GM19467 (cell line): ENCODE results near the gene ZNF41.
"Not testable (repeated sequence)": the region's sequence is repeated elsewhere in the genome, so short reads cannot be mapped to it uniquely, and the experiment has no call there.

ENCODE experiments used
- ATAC-seq: cut with Tn5 transposase; IDR thresholded peaks from one replicate; pipeline ENCODE4 v1.9.1; 2021; ENCODE audit warnings: mild to moderate bottlenecking, moderate library complexity; ENCODE audit not compliant: unreplicated experiment

ZNF41 gene

DNA sequence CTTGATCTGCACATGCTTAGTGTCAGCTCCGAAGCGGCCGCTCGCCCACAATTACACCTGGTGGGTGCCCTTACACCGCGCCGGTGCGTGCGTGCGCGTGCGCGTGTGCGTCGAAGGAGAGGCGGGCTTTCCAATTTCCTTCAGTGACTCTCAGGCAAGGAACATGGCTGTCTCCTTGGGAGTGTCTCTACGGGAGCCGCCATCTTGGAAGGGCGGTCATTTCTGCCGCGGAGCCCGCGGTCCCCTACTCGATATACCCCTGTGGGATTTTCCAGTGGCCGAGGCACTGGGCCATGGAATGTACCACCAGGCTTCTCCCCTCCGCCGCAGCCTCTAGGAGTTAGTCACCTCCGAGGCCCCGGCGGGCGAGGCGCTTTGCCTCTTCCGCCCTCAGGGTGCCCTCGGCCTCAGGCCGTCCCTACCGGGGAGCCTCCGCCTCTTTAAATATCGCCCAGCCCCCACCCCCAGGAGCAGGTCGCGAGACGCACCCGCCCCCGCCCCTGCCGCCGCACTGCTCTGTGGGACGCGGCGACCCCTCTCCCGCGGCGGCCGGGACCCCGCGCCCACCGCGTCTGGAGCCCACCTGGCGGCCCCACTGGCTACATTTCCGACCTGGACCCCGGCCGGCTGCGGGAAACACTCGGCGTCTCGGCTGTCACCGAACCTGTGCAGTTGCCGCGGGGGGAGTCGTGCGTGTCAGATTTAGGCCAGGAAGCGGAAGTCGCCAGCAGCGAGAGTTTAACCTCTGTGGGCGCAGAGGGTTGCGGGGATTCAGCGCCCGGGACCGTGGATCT lies at the start of gene ZNF41:
Gene ZNF41 (minus strand): TSS at position 711 of the 794 bp plus-strand sequence. CDS start 15,741 bp downstream, outside the sequence.
- ATAC-seq, result peak; percentile 83

DNA sequence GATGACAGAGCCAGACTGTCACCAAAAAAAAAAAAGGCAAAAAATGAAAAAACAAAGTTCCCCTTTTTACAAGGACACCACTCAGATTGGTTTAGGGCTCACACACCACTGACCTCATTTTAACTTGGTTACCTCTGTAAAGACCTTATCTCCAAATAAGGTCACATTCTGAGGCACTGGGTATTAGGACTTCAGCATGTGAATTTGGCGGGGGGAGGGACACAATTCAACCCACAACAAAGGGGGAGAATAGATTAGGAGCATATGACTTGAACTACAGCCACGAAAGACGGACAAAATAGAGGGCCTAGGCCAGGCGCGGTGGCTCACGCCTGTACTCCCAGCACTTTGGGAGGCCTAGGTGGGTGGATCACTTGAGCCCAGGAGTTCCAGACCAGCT lies 47.0 kb upstream of the ZNF41 start:
- ATAC-seq, result no peak

DNA sequence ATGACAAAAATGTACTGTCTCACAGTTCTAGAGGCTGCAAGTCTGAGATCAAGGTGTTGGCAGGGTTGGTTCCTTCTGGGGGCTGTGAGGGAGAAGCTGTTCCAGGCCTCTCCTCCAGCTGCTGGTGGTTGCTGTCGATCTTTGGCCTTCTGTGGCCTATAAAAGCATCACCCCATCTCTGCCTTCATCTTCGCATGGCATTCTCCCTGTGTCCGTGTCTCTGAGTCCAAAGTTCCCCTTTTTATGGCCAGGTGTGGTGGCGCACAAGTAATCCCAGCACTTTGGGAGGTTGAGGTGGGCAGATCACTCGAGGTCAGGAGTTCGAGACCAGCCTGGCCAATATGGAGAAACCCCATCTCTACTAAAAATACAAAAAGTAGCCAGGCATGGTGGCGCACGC lies 46.5 kb upstream of the ZNF41 start:
- ATAC-seq, result no peak

DNA sequence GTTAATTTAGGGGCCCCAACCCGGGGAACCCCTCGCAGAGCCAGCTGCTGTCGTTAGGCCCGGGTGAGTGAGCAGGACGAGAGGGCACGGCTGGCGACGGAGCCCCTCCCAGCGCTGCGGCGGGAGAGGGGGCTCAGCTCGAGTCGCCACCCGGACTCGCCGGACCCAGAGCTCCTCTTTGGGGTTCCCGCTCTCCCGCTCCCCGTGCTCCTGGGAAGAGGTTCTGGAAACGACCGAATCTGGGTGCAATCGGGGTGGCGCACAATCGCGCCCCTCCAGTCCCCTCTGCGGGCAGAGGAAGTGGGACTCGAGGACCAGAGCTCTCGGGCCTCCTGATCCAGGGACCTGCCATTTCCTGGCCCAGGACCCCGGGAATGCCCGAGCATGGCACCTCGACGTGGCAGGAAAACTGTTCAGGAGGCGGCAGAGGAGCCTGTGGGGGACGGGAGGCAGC lies 40.7 kb upstream of the ZNF41 start:
- ATAC-seq, result no peak

DNA sequence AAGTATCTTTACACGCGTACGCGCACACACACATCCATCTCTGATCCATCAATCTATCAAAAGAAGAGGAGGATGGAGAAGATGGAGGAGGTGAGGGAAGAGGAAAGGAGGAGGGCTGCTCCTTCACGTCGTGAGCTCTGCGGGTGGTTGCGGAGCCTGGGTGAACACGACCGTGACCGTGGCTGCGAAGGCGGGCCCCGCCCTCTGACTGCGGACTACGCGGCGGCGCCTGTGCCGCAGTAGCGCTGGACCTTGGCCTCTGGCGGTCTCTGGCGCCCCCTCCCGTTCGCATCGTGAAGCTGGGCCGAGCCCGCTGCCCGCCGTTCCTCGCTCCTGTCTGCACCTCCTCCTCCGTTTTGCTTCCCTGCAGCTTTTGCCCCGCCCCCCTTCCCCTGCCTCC lies 40.3 kb upstream of the ZNF41 start:
- peak; percentile 74 for ATAC-seq

DNA sequence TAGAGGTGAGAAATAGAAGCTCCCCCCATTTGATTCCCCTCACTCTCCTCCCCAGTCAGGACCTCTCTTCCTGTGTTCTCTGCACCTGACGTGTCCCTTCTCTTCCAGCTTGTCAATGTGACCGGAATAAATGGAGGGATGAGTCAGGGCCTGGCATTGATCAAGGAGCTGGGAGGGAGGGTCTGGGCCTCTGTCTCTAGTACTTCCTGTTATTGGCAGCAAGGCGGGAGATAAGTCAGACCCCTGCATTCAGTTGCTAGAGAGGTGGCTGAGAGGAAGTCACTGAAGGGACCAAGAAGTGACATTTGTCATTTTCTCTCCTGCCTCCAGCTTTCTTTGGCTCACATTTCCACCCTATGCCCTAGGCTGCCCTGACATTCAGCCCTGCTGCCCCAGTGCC lies 35.1 kb upstream of the ZNF41 start:
- no peak for ATAC-seq

DNA sequence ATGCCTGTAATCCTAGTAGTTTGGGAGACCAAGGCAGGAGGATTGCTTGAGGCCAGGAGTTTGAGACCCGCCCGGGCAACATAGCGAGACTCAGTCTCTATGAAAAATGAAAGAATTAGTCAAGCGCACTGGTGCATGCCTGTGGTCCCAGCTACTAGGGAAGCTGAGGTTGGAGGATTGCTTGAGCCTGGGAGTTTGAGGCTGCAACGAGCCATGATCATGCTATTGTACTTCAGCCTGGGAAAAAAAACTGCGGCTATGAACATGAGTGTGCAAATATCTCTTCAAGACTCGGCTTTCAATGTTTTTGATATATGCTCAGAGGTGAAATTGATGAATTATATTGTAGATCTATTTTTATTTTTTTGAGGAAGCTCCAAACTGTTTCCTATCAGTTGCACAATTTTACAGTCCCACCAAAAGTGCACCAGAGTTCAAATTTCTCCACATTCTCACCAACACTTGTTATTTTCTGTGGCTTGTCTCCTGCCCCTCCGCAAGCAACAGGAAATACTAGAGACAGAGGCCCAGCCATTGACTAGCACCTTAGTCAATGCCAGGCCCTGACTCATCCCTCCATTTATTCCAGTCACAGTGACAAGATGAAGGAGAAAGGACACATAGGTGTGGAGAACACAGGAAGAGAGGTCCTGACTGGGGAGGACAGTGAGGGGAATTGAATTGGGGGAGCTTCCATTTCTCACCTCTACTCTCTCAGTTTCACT lies 33.1 kb upstream of the ZNF41 start:
- ATAC-seq, result no peak

DNA sequence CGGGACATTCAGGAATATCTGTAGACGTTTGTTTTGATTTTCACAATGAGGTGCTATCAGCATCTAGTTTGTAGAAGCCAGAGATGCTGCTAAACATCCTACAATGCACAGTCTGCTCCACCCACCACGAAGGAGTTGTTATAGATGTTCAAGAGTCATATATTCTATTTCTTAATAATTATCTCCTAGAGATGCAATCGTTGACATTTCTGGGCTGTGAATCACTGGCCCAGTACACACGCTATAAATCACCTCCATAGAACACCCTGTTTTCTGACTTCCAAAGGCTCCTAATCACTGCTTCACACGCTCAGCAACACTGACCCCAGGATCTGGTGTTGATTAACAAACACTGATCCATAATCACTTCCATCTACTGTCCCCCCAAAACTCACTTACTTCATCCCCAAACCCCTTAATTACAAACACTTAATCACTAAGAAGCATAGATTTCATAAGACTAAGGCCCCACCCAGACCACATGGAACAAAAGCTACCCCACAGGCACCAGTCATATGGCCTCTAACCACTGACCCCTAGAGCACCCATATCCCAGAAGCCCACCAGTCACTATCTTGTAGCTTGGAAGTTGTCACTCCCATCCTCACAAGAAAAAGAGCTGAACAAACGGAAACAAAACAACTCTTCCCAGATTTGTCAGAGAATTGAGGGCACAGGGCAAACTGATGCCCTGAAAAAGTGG lies 31.7 kb upstream of the ZNF41 start:
- no peak for ATAC-seq

DNA sequence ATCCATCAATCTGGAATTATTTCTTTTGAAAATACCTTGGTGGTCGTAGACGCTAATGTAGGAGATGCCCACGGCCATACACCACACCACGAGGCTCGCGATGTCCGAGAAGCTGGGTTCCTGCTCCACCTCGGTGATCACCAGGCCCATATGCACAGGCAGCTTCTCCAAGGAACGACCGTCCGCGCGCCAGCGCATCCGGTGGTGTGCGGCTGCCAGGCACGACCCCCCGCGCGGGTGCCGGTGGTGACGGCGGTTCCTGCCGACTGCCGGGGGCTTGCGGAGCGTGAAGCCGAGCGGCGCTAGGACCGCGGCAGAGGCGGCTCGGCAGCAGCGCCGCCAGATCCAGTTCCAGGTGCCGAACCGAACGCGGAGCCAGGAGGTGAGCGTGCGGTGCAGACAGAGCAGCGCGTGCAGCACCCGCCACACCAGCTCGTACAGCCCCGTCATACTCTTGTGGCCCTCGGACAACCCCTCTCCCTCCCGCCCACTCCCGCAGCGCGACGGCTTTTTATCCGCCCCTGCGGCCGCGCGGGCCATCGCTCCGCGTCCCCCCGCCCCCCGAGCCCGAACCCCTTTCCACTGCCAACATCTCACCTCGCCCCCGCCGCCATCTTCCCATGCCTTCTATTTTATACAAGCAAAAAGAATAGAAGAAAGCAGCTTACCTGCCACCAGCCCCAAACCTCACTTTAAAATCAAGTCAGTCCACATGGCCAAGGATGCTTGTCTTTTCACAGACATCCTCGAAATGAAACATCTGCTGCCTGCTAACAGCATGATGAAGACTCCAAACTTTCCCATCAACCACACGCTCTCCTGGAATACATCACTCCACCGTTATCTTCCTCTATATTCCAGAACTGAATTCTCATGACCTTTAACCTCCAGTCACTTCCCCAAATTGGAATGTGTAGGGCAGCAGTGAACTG lies 30.3 kb upstream of the ZNF41 start:
- ATAC-seq, result peak; percentile 79

DNA sequence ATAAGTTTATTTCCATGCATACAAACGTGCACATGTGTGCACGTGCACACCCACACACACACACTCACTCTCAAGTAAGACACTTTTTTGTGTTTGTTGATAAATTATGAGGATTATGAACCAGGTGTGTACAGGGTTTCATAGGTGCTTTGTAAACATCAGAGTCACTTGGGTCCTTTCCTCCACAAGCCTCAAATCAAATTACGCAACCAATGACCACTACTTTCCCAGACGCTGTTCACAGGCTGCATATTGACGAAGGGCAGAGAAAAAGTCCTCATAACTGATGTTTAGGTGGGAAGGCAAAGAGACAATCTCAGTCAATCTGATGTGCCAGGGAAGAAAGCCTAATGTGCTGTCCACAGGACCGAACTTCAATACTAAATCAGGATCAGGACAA lies 29.4 kb upstream of the ZNF41 start:
- ATAC-seq, result not testable (repeated sequence)

DNA sequence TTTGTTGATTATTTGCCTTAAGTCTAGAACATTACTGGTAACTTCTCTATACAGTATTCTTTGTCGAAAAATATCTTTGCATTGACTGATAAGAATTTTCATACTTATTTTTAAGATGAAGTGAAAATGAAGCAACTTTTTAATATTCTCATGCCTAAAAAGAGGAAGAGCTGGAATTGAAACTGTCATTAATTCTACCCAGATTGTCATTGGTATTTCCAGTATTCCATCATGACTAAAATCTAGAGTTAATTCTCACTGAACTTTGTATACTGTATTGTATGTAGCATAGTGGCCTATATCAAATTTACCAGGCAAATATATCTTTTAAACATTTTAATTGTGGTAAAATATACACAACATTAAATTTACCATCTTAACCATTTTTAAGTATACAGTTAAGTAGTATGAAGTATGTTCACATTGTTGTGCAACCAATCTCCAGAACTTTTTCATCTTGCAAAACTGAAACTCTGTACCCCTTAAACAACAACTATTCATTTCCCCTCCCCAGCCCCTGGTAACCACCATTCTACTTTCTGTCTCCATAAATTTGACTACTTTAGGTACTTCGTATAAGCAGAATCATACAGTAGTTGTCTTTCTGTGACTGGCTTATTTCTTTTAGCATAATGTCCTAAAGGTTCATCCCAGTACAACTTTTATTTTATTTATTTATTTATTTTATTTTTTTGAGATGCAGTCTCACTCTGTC lies 24.3 kb upstream of the ZNF41 start:
- no peak for ATAC-seq

DNA sequence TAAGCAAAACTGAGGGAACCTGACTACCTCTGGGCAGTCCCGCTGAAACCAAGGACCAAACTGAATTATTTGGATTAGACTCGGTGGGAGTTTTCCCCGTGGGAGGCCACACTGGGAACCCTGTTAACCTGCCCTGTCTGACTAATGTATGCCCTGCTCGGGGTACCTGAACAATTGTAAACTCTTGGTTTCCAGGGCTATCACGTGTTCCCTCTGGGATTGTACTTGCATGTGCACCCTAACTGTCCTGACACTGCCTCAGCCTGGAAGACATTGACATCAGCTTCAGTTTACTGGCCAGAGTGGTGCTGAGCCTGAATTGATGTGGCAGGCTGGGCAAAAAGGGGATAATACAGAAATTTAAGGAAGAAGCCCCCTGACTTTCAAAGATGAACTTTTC lies 20.1 kb upstream of the ZNF41 start:
- ATAC-seq, result no peak

DNA sequence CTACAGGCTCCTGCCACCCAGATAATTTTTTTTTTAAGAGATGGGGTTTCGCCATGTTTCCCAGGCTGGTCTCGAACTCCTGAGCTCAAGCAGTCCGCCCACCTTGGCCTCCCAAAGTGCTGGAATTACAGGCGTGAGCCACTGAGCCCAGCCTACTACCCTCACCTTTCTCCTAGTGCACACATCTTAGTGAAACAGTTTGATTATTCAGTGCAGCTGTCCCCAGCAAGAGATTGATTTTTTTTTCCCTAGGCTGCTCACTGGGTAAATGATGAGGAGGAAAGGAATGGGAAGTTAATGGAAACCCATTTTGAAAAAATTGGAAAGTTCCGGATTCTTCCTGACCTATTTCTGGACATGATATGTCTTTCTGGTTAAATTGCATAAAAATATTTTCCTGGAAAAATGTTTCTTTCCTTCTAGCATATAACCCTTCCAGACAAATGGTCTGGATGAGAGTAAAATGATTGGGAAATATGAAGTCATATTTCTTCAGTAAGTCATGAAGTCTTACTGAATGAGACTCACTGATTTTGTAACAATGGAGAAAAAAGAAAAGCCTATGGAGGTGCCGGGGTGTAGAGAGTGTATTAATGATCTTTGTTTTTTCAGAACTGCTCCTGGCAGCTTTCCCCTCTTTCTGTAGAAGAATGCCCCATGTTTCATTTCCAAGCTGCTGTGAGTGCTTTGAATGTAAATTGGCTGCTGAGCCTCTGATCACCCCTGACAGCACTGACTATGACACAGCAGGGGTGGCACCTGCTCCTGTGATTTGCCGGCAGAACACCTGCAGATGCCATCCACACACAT lies 19.5 kb upstream of the ZNF41 start:
- no peak for ATAC-seq

DNA sequence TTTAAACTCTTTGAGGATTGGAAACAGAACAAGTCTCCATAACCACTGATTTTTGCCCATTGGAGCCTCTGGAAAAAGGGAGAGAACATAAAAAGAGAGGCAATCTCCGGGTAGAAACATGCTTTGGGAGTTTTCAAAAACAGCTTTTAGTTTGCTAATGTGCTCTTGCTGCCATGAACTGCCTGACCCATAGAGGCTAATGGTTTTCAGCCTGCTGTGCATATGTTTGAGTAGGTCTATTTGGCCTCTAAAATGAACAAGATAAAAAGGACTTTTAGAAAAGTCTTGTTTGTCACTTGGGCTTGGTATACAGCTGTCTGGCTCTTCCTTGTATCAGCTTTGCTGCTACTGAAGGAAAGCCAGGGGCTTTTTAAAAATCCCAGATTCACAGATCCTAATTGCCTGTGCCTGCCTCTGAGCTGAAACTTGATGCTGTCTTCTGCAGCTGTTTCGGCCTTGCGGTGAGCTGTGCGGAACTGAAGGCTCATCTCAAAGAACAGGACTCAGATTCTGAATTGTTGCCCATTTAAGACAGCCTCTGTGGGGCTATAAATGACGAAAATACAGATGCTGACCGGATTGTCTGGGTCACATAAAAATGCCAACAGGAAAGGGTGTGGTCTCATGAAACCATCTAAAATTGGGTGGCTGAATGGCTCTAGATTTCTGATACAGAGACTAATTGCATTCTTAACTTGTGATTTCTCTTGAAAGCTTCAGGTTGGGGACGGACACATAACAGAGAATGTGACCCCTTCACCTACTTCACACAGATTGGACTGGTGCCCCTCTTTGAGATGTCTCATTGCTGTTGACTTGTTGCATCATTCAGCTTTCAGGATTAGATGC lies 18.4 kb upstream of the ZNF41 start:
- no peak for ATAC-seq

DNA sequence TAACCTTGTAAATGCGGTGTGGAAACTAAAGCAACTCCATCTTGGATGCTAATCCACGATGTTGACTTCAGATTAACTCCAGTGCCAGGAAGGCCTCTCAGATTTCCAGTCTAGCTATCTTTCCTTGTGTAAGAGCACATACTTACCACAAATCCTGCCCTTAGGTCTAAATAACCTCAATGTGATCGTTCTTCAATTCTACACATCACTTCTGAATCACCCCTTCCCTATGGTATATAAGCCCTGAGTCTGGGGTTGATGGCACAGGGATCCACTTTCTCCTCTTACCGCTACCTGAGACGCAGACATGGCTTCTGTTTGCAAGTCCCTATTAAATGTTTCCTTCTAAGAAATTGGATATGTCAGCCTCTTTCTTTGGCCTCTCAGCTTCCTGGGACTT lies 17.5 kb upstream of the ZNF41 start:
- no peak for ATAC-seq

DNA sequence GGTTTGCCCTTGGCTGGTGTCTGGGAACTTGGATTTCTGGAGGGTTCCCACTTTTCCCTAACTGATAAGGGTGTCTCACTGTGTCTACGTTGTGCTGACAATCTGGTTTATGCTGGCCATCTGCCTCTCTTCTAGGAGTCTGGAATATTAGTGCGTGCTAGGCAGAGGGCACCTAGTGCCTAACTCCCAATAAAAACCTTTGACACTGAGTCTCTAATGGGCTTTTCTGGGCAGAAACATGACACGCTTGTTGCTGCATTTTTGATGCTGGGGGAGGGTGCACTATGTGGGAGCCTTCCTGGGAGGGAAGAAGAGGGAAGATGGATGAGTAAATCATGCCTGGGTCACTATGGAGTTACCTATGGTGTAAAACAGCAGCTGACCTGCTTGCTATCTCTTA lies 16.3 kb upstream of the ZNF41 start:
- no peak for ATAC-seq

DNA sequence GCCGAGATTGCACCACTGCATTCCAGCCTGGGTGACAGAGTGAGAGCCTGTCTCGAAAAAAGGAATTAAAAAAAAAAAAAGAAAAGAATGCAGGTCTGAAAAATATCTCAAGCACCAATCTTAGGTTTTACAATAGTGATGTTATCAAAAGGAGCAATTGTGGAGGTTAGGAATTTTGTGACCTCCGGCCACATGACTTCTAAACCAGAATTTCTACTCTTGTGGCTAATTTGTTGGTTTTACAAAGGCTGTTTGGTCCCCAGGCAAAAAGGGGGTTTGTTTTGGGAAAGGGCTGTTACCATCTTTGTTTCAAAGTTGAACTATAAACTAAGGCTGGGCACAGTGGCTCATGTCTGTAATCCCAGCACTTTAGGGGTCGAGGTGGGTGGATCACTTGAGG lies 15.4 kb upstream of the ZNF41 start:
- ATAC-seq, result no peak

DNA sequence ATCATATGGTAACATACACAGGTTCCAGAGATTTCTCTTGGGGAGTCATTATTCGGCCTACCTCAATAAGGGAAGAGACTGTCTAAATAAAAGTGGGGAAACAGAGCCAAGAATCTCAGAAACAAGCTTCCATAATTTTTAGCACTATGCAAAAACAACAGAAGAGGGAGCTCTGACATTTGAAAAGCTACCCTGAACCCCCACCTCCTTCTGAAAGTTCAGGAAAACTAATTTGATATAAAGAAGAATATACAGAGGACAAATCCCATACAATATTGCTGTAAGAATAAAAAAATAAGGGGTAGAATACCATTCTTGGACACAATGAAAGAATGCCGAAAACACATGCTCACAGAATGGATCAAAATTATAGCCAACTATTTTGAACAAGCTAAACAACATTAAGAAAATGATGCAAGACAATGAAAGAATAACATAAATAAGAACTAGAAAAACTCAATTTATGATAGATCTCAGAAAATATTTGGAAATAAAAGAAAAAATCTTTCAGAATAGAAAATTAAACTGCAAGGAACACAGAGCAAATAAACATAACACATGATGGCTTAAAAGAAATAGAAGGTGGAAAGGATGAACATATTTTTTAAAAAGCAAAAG lies 14.4 kb upstream of the ZNF41 start:
- ATAC-seq, result no peak
